ENCODE data around the gene TRAPPC1.

DNA sequence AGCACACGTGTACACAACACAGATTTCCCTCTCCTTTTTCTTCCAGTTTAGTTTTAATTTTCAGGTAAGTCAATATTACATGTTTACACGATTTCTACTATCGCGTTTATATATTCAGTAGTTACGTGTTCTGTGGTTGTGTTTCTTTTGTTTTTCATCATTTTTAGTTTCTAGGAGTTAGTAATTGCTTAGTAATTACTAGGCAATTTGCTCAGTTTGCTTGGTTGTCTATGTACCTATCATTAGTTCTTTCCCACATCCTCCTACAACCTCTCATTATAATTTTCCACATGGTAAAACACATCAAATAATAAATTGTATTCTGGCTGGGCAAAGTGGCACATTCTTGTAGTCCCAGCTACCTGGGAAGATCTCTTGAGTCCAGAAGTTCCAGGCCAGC, 46.1 kb upstream of the TRAPPC1 start:
- TF ChIP-seq, protein P1, sequence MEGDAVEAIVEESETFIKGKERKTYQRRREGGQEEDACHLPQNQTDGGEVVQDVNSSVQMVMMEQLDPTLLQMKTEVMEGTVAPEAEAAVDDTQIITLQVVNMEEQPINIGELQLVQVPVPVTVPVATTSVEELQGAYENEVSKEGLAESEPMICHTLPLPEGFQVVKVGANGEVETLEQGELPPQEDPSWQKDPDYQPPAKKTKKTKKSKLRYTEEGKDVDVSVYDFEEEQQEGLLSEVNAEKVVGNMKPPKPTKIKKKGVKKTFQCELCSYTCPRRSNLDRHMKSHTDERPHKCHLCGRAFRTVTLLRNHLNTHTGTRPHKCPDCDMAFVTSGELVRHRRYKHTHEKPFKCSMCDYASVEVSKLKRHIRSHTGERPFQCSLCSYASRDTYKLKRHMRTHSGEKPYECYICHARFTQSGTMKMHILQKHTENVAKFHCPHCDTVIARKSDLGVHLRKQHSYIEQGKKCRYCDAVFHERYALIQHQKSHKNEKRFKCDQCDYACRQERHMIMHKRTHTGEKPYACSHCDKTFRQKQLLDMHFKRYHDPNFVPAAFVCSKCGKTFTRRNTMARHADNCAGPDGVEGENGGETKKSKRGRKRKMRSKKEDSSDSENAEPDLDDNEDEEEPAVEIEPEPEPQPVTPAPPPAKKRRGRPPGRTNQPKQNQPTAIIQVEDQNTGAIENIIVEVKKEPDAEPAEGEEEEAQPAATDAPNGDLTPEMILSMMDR (IDR thresholded peaks at IDR 0.05) = no peak
- TF ChIP-seq POLR2A (IDR thresholded peaks at IDR 0.05) = no peak

All from Peyer's patch (tissue), 4 donors.